Tibial nerve (tissue), 3 donors: Measurements from ENCODE around the gene CDR2L.

ENCODE experiments used
- CTCF ChIP-seq, 5 experiments: fragments of 200-600 bp in 3 of 5; fragments of 450-650 bp in 2 of 5; sonication (generic) in 3 of 5; IDR thresholded peaks; one replicate each; pipeline ENCODE4 v1.5.1; 2016 to 2019; ENCODE audit warnings: antibody characterized with exemption in 5 of 5, mild to moderate bottlenecking in 3 of 5, moderate library complexity in 2 of 5
- POLR2A ChIP-seq, 2 donors: fragments of 450-650 bp; IDR thresholded peaks; one replicate each; pipeline ENCODE4 v1.6.1; 2017; ENCODE audit warnings: antibody characterized with exemption in 2 of 2, mild to moderate bottlenecking in 2 of 2, moderate library complexity in 2 of 2

- TF ChIP-seq POLR2A (IDR thresholded peaks at IDR 0.05) (no peak), CTCF (IDR thresholded peaks at IDR 0.05) (no peak)
Observed at GRCh38 chr17:75039238-75039637, 51.8 kb downstream of the CDR2L start.
